HG02870 (cell line): Measurements from ENCODE around the gene MICA.
"Not testable (repeated sequence)": the region's sequence is repeated elsewhere in the genome, so short reads cannot be mapped to it uniquely, and the experiment has no call there.

Source experiments
- ATAC-seq: cut with Tn5 transposase; IDR thresholded peaks from one replicate; pipeline ENCODE4 v1.9.1; 2021; ENCODE audit warnings: mild to moderate bottlenecking, moderate library complexity; ENCODE audit not compliant: unreplicated experiment

MICA gene

DNA sequence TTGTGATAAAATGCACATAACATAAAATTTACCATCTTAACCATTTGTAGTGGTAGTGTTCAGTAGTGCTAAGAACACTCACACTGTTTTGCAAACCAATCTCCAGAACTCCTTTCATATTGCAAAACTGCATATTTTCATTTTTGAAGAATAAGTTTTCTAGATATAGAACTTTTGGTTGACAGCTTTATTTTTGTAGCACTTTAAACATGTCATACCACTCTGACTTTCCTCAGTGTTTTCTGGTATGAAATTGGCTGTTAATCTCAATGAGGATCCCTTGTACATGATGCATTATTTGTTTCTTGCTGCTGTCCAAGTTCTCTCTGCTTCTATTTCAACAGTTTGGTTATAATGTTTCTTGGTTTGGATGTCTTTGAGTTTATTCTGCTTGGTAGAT is 49.5 kb downstream of the MICA start:
- ATAC-seq = no peak

DNA sequence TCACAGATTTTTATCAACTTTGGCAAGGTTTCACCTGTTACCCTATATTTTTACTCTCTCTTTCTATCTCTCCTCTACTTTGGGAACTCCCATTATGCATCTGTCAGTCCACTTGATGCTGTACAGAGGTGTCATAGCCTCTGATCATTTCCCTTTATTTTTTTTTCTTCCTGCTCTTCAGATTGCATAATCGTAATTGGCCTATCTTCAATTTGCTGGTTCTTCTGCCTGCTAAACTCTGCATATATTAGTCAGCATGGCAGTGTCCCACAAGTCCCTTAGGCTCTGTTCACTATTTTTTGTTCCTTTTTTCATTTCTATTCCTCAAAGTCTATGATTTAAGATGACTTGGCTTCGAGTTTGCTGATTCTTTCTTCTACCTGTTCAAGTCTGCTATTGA is 49.9 kb downstream of the MICA start:
- no peak for ATAC-seq

DNA sequence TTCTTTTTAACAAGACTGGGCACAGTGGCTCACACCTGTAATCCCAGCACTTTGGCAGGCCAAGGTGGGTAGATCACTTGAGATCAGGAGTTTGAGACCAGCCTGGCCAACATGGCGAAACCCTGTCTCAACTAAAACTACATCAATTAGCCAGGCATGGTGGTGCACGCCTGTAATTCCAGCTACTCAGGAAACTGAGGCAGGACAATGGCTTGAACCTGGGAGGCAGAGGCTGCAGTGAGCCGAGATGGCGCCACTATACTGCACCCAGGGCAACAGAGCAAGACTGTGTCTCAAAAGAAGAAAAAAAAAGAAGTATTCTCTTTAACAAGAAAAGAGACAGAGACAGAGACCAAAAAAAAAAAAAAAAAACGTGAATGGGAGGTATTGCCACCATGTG is 56.5 kb downstream of the MICA start:
- ATAC-seq = not testable (repeated sequence)

DNA sequence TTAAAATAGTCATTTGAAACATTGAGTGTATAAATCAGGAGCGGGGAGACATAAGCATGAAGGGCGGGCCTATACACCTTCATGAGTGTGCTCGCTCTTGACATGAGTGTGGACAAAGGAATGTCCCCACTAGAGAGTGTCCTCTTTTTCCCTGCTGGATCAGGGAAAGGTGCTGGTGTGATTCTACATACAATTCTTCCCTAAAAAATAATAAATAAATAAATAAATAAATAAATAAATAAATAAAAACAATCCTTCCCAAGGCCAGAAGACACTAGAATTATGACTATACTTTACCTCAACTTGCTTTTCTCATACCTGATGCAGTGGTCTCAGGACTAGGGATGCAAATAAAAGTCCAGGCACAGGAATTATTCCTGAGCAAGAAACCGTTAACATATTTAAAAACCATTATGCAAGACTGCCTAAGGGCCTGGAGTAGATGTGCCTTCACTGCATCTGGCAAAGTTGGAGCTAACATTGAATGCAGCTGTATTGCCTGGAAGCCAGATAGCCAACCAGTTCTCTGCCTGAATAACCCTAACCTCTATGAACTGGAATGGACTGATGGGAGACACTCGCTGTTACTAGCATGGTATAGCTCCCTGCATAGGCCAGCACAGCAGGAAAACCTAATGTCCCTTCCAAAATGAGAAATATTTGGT is 57.1 kb downstream of the MICA start:
- no peak for ATAC-seq

DNA sequence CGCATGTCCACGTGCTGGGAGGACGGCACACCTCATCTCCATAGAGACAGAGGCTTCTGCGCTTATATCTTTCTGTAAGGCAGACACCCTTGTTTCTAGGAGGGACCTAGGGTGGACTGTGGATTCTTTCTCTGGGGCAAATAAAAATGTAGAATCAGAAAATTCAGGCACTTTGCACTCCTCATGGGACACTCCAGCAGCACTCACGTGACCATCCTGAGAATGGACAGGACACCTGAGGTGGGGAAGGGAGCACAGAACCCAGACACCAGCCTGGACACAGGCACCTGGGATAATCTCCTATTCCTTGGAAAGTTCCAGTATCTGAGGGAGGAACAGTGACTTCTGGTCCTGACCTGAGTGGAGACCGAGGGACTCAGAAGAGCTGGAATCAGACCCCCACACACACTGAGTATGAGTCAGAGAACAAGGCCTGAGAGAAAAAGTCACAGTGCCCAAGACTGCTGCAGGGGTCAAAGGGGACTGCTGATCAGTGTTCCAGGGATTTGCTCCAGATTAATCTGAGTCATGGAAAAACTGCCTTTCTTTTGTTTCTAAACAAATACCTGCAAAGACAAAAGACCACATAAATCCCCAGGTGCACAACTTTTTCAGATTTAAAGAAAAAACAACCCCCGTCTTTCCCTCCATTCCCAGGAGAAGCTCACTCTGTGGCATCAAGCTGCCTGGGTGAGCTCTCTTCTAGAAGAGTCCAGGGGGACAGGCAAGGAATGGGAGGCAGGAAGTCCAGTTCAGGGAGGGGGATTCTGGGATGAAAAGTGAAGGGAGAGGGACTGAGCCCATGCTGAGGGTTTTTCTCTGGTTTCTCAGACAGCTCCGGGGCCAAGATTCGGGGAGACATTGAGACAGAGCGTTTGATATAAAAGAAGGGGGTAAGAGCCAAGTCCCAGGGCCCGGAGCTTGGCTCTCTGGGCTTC is 58.9 kb downstream of the MICA start:
- ATAC-seq = peak; percentile 11

DNA sequence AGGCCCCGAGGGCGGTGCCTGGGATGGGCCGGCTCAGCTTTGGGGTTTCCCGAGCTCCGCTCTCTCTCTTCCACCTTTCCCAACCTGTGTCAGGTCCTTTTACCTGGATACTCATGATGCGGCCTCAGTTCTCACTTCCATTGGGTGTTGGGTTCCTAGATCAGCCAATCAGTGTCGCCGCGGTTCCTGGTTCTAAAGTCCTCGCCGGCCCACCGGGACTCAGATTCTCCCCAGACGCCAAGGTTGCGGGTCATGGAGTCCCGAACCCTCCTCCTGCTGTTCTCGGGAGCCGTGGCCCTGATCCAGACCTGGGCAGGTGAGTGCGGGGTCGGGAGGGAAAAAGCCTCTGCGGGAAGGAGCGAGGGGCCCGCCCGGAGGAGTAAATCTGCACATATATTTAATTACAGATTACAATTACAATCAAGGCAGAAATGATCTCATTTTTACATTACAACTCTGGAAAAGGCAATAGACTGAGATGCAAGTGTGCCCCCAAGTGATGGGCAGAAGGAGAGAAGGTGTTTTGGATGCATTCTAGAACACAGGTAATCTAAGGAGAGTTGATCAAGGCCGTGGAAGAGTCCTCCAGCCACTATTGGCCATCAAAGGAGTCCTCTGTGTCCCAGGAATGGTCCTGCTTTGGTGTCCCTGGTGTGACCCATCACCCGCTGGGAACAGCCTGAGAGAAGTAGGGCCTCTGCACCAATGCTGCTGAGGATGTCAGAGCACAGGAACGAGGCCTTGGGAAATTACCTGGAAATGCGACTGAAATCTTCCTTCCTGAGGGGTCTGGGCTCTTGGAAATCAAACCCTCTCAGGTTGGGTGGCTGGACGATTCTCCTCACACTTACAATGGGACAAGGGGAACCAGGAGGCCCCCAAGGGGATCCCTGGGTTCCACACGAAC is 59.8 kb downstream of the MICA start:
- ATAC-seq = peak; percentile 91

DNA sequence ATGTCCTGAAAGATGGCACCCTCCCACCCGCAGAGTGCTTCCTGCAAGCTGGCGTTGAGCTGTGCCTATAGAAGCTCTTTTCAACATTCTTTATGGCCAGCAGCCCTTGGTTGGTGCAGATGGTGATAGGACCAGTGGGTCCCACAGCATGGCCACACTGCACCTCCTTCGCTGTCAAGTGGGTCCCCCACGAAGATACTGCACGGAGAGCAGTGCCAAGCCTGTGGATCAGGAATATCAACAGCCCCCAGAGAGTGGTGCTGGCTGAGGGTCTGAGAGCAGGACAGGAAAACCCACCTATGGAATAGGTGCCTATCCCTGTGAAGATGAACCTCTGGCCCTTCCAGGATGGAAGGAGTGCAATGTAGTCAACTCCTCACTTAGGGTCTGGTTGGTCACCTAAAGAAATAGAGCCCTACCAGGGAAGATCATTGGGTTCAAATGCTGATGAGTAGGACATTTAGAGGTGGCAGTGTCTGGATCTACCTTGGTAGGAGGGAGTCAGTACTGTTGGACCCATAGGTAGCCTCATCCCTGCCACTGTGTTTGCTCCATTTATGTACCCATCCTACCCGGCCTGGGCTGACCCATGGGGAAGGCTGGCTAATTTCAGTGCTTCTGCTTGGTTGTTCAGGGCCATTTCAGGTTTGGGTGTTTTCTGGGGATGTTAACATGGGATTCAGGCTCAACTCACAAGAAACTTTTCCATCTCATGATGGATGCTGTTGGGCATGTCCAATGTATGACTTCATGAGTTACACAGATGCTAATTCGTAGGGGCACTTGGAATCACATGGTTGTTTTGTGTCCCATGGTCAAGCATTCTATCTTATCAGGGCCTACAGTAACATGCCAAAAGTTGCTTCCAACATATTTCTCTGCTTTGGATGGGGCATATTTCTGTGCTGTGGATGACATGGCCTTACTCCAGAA is 61.1 kb downstream of the MICA start:
- no peak for ATAC-seq
